ENCODE measurements around the gene RET. TPM values are rescaled to one million over a fixed set of nuclear protein-coding genes. Genes with fewer than 3 reads are reported as not detected.

Gene RET
- total RNA-seq, 1 donor from 2014 or later: 1.2 TPM

GRCh38 chr10:43068136-43068395, 8.8 kb upstream of the RET start:
- no peak for TF ChIP-seq CTCF (conservative IDR thresholded peaks at IDR 0.05; ENCODE audit: low read depth, low read length)

GRCh38 chr10:43068471-43069210, 8.2 kb upstream of the RET start:
- no peak for DNase-seq (ENCODE audit: low read depth)
- no peak for TF ChIP-seq CTCF (conservative IDR thresholded peaks at IDR 0.05; ENCODE audit: low read depth, low read length)
- H3K4me3 ChIP-seq (ENCODE audit: low read depth, low read length): no peak overlapping the region

More at GRCh38 chr10:43068136-43068395, 8.8 kb upstream of the RET start:
- no peak overlapping the region for H3K4me3 ChIP-seq (ENCODE audit: low read depth, low read length)
- DNase-seq (ENCODE audit: low read depth): no peak

GRCh38 chr10:43069211-43069515, 7.7 kb upstream of the RET start:
- no peak overlapping the region for H3K4me3 ChIP-seq (ENCODE audit: low read depth, low read length)
- no peak for TF ChIP-seq CTCF (conservative IDR thresholded peaks at IDR 0.05; ENCODE audit: low read depth, low read length)
- no peak for DNase-seq (ENCODE audit: low read depth)

- no peak for TF ChIP-seq CTCF (conservative IDR thresholded peaks at IDR 0.05; ENCODE audit: low read depth, low read length)
- DNase-seq (ENCODE audit: low read depth): no peak
- H3K4me3 ChIP-seq (ENCODE audit: low read depth, low read length): no peak overlapping the region
These were observed 7.3 kb upstream of the RET start for GRCh38 chr10:43069579-43069978.

GRCh38 chr10:43070121-43071085, 6.5 kb upstream of the RET start:
- DNase-seq (ENCODE audit: low read depth): no peak
- H3K4me3 ChIP-seq (ENCODE audit: low read depth, low read length): no peak overlapping the region
- no peak for TF ChIP-seq CTCF (conservative IDR thresholded peaks at IDR 0.05; ENCODE audit: low read depth, low read length)

GRCh38 chr10:43071865-43072650, 4.8 kb upstream of the RET start:
- DNase-seq (ENCODE audit: low read depth): no peak
- no peak for TF ChIP-seq CTCF (conservative IDR thresholded peaks at IDR 0.05; ENCODE audit: low read depth, low read length)
- no peak overlapping the region for H3K4me3 ChIP-seq (ENCODE audit: low read depth, low read length)

All from epithelial cell of proximal tubule (primary cell).